HUES6 (cell line): ENCODE data around the gene SLC35E1.

Source experiments
- H3K27ac ChIP-seq: 2 replicates; pipeline ENCODE4 v1.7.0; 2013; ENCODE audit warnings: low read depth, mild to moderate bottlenecking, low read length, inconsistent platforms
- H3K27me3 ChIP-seq: 2 replicates; pipeline ENCODE4 v1.6.1; 2013; ENCODE audit warnings: low read length; ENCODE audit not compliant: control insufficient read depth, insufficient read depth
- H3K36me3 ChIP-seq: 2 replicates; pipeline ENCODE4 v1.6.1; 2013; ENCODE audit warnings: low read length; ENCODE audit not compliant: control insufficient read depth, insufficient read depth
- H3K4me1 ChIP-seq: 2 replicates; pipeline ENCODE4 v1.6.1; 2013; ENCODE audit warnings: low read length; ENCODE audit not compliant: control insufficient read depth, insufficient read depth
- H3K4me3 ChIP-seq: 2 replicates; pipeline ENCODE4 v1.5.1; 2013; ENCODE audit warnings: low read depth, low read length
- H3K9ac ChIP-seq: one replicate; pipeline ENCODE4 v1.6.1; 2013; ENCODE audit warnings: mild to moderate bottlenecking, low read length
- H3K9me3 ChIP-seq: 2 replicates; pipeline ENCODE4 v1.6.1; 2013; ENCODE audit warnings: low read depth, low read length; ENCODE audit not compliant: control insufficient read depth, insufficient read depth

The SLC35E1 gene

GRCh38 chr19:16586991-16587832 is 15.0 kb upstream of the SLC35E1 start:
- H3K27ac ChIP-seq = no peak overlapping the region
- H3K4me3 ChIP-seq = no peak overlapping the region
- peaks cover 64% of the 10 kb centered on the region for H3K4me1 ChIP-seq
- H3K36me3 ChIP-seq = no peaks in the 10 kb centered on the region
- H3K9ac ChIP-seq = no peak overlapping the region
- no peaks in the 10 kb centered on the region for H3K9me3 ChIP-seq
- no peaks in the 10 kb centered on the region for H3K27me3 ChIP-seq

DNA sequence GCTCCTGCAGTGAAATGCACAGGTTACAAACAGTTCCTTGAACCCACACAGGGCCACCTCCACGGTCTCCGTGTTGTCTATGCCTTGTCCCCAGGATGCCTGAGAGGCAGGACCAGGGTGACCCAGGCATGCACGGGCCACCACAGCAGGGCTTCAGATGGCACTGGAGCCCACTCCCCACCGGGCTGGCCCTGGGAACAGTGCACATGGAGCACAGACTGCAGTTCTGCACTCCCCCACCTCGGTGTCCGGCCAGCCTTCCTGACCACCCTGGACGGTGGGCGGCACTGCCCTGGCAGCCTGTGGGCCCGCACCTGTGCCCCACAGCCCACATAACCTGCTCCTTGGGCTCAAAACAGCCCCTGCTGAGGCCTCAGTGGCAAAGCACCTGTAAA is 14.3 kb upstream of the SLC35E1 start:
- H3K9me3 ChIP-seq = no peaks in the 10 kb centered on the region
- H3K36me3 ChIP-seq = no peaks in the 10 kb centered on the region
- H3K27ac ChIP-seq = no peak overlapping the region
- no peaks in the 10 kb centered on the region for H3K27me3 ChIP-seq
- peaks cover 58% of the 10 kb centered on the region for H3K4me1 ChIP-seq
- H3K4me3 ChIP-seq = no peak overlapping the region
- H3K9ac ChIP-seq = no peak overlapping the region

DNA sequence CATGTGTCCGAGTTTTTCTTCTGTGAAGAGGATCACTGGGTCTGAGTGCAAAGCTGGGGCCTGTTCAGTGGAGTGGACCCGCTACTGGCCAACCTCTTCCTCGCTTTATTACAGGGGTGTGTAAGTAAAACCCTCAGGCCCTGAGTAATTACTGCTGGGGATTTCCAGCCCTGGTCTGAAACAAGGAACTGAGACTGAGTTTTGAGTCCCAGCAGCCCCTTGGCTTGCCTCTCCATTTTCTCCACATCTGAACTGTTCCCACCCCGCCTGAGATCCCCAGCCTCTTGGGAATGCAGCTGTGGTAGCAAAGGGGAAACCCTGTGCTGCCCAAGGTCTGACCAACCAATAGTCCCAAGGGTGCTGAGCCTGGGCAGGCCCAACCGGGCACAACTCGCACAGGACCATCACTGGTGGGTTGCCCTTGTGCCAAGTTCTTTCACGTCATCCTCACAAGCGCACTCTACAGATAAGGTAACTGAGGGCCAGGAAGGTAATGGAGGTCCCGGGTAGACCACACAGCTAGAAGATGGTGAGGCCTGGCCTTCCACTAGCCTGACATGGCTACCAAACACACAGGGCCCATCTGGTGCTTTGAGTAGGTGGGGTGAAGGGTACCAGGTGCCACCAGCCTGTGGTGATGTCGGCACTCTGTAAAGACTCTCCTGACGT is 13.7 kb upstream of the SLC35E1 start:
- Histone ChIP-seq H3K4me3 (no peak overlapping the region), H3K9me3 (no peaks in the 10 kb centered on the region), H3K9ac (no peak overlapping the region), H3K27ac (no peak overlapping the region), H3K36me3 (no peaks in the 10 kb centered on the region), H3K4me1 (peaks cover 56% of the 10 kb centered on the region), H3K27me3 (no peaks in the 10 kb centered on the region)

GRCh38 chr19:16585094-16585801 is 13.0 kb upstream of the SLC35E1 start:
- no peaks in the 10 kb centered on the region for H3K36me3 ChIP-seq
- H3K9me3 ChIP-seq = no peaks in the 10 kb centered on the region
- peak overlapping the region; percentile 42; the same call in 1 of the 2 replicates for H3K4me3 ChIP-seq
- peaks cover 56% of the 10 kb centered on the region for H3K4me1 ChIP-seq
- H3K9ac ChIP-seq = no peak overlapping the region
- no peaks in the 10 kb centered on the region for H3K27me3 ChIP-seq
- H3K27ac ChIP-seq = no peak overlapping the region

DNA sequence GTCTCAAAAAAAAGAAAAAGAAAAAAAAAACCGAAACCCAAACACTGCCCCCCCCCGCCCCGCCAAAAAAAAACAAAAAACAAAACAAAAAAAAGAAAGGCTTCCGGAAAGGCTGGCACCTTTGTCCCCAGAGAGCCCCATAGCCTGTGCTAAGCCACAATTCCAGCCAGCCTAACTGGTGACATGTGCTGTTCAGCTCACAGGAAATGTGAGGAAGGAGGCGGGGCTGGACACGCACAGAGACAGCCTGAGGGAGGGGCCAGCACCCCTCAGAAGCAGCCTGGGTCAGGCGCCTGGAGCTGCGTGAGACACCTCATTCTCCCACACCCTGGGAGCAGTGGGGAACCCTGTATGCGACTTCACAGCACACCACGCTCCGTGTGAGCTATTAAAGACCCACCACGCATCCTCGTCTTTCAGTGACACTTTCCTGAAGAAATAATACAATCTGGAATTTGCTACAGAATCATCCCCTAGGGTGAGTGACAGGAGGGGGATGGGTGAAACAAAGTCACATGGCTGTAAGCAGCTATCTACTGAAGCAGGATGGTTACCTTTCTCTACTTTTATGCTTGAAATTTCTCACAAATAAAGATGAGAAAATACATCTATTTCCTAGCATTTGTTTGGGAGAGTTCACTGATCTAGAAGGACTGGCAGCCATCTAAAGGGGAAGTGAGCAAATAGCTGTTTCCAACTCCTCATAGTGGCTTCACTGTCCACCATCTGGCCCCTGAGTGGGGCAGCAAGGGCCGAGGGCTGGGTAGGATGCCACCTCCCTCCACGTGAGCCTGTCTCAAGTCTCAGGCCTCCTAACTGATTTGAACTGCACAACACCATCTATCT is 12.3 kb upstream of the SLC35E1 start:
- Histone ChIP-seq H3K4me3 (peak overlapping the region; percentile 42), H3K4me1 (peaks cover 56% of the 10 kb centered on the region), H3K27me3 (no peaks in the 10 kb centered on the region), H3K36me3 (0 out of 2 replicates have a peak, but pooled peaks cover 3% of the 10 kb centered on the region), H3K9ac (no peak overlapping the region), H3K9me3 (no peaks in the 10 kb centered on the region), H3K27ac (no peak overlapping the region)

GRCh38 chr19:16582486-16583261 is 10.5 kb upstream of the SLC35E1 start:
- Histone ChIP-seq H3K27ac (no peak overlapping the region), H3K27me3 (no peaks in the 10 kb centered on the region), H3K4me1 (peaks cover 39% of the 10 kb centered on the region), H3K36me3 (peaks cover 16% of the 10 kb centered on the region), H3K9ac (no peak overlapping the region), H3K4me3 (no peak overlapping the region), H3K9me3 (no peaks in the 10 kb centered on the region)

DNA sequence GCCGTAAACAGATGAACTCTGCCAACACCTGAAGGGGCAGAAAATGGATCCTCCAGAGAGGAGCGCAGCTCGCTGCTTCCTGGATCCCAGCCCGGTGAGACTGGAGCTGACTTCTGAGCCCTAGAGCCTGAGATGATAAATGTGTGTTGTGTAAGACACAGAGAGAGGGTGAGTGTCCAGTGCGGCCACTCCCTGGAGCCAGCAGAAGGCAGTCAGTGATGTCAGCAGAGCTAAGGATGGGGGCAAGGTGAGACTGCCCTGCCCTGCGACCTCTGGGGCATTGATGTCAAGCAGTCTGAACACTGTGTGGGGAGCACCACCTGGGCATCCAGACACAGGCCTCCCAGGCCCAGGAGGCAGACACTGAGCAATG is 9.7 kb upstream of the SLC35E1 start:
- Histone ChIP-seq H3K9ac (no peak overlapping the region), H3K36me3 (peaks cover 22% of the 10 kb centered on the region), H3K27me3 (no peaks in the 10 kb centered on the region), H3K27ac (0 out of 2 replicates have a peak overlapping the region, but pooled peaks have one; percentile 41), H3K9me3 (no peaks in the 10 kb centered on the region), H3K4me3 (no peak overlapping the region), H3K4me1 (peaks cover 32% of the 10 kb centered on the region)

DNA sequence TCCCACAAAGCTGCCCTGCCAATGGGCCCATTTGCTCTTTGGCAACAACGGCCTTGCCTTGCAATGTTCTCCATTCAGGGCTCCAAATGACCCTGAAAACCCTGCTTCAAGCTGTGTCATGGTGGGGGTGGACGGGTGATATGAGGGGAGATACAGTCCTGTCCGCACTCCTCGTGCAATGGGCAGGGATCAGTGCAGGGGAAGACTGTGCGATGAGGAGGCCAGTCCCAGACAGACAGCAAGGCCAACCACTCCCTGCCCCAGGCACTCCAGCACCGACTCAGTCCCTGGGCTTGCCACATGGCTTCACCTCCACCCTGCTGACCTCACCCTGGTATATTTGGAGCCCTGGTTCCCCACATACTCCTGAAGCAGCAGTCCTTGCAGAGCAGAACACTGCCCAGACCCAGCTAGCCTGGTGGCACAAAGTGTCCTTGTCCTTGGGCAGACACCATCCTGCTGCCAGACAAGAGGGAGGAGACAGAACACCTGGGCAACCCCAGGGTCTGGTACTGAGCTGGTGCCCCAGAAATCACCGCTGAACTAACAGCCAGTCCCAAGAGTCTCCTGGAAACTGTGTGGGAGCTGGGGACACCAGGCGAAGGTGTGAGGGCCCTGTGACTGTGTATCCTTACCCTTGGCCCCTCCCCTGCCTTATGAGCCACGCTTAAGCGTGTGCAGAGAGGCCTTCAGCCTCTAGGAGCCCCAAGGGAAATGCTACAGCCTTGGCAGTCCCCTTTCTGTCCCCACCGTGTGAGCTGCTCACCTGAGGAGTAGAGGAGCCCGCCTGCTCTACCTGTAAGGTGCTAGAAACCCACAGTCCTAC is 9.1 kb upstream of the SLC35E1 start:
- Histone ChIP-seq H3K27me3 (no peaks in the 10 kb centered on the region), H3K4me3 (no peak overlapping the region), H3K36me3 (peaks cover 28% of the 10 kb centered on the region), H3K4me1 (peaks cover 27% of the 10 kb centered on the region), H3K27ac (no peak overlapping the region), H3K9ac (no peak overlapping the region), H3K9me3 (no peaks in the 10 kb centered on the region)

DNA sequence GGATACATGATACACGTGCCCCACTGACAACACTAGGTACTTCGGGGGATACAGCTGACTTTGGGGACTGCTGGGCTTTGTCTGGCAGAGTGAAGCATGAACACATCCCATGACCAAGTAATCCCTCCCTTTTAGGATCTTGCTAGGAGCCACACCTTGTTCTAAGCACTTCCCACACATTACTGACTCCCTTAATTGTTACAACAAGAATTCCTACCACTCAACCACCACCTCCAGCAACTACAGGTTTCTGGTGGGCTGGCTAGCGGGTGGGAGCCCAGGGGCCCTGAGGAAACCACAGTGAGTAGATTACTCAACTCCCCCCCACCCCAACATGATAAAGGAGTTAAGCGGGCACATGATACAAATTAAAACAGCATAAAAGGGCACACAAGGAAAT is 7.2 kb upstream of the SLC35E1 start:
- Histone ChIP-seq H3K27ac (no peak overlapping the region), H3K4me1 (peaks cover 7% of the 10 kb centered on the region), H3K4me3 (no peak overlapping the region), H3K9me3 (no peaks in the 10 kb centered on the region), H3K36me3 (peaks cover 44% of the 10 kb centered on the region), H3K27me3 (no peaks in the 10 kb centered on the region), H3K9ac (no peak overlapping the region)
